Gastroesophageal sphincter (tissue), 4 donors: ENCODE data around the gene ARL5C. TPM values are rescaled to one million over a fixed set of nuclear protein-coding genes. Genes with fewer than 3 reads are reported as not detected.
A peak's percentile ranks its signal among the peaks of the same experiment; 100 is the strongest.

ENCODE experiments used
- ATAC-seq: fragments of 150-250 bp; one replicate; pipeline ENCODE4 v1.9.1; 2016; ENCODE audit warnings: mild to moderate bottlenecking, moderate library complexity
- H3K27ac ChIP-seq, 4 donors: fragments of 200-600 bp; sonication (generic) in 3 of 4; 1 replicate in 3 of 4; 2 replicates in 1 of 4; pipeline ENCODE4 v1.5.1; 2016 to 2019
- H3K27me3 ChIP-seq: fragments of 200-600 bp; sonication (generic); one replicate; pipeline ENCODE4 v1.5.1; 2019
- H3K36me3 ChIP-seq, 2 donors: fragments of 200-600 bp; sonication (generic); one replicate each; pipeline ENCODE4 v1.5.1; 2019; ENCODE audit warnings: control low read depth in 1 of 2
- H3K4me1 ChIP-seq, 3 donors: fragments of 200-600 bp; sonication (generic); 1 replicate in 2 of 3; 2 replicates in 1 of 3; pipeline ENCODE4 v1.5.1; 2016 to 2019; ENCODE audit warnings: control low read depth in 2 of 3
- H3K4me3 ChIP-seq, 2 donors: fragments of 200-600 bp; sonication (generic); one replicate each; pipeline ENCODE4 v1.5.1; 2019; ENCODE audit warnings: mild to moderate bottlenecking in 1 of 2, moderate library complexity in 1 of 2
- H3K9me3 ChIP-seq, 3 donors: fragments of 200-600 bp; sonication (generic); one replicate each; pipeline ENCODE4 v1.5.1; 2017 to 2019; ENCODE audit warnings: control low read depth in 2 of 3
- CTCF ChIP-seq, 4 experiments: fragments of 200-600 bp in 2 of 4; fragments of 450-650 bp in 2 of 4; sonication (generic) in 1 of 4; IDR thresholded peaks; one replicate each; pipeline ENCODE4 v1.5.1; 2017 to 2019; ENCODE audit warnings: antibody characterized with exemption in 4 of 4, mild to moderate bottlenecking in 2 of 4, moderate library complexity in 2 of 4
- EP300 ChIP-seq: sonication (generic); formaldehyde crosslinking; IDR thresholded peaks from one replicate; pipeline ENCODE4 v1.6.1; 2017; ENCODE audit warnings: antibody characterized with exemption, mild to moderate bottlenecking
- POLR2A ChIP-seq, 2 donors: fragments of 450-650 bp; IDR thresholded peaks; one replicate each; pipeline ENCODE4 v1.6.1; 2017; ENCODE audit warnings: antibody characterized with exemption in 2 of 2, mild to moderate bottlenecking in 2 of 2, moderate library complexity in 1 of 2
- POLR2AphosphoS5 ChIP-seq: sonication (generic); formaldehyde crosslinking; IDR thresholded peaks from one replicate; pipeline ENCODE4 v1.6.1; 2017; ENCODE audit warnings: antibody characterized with exemption
- WGBS, 2 donors: methylation state at CpG; one replicate each; pipeline ENCODE4 v1.1.5; 2018; ENCODE audit warnings: low coverage in 1 of 2; 5-methylcytosine and 5-hydroxymethylcytosine counted together
- total RNA-seq, 4 donors: library from RNA; depleted of rRNA; stranded (reverse); fragments of >200 nt; gene quantifications; one replicate each; pipeline ENCODE4 v1.1.0, GENCODE V29; 2016

ARL5C gene
- total RNA-seq, 4 donors from 2014 or later: not detected

- 93 to 94% methylated on average over 3 to 4 of the region's 5 CpGs for WGBS, 2 donors
- no peaks in the 10 kb centered on the region for H3K9me3 ChIP-seq
- no peaks in the 10 kb centered on the region for H3K36me3 ChIP-seq
- TF ChIP-seq EP300 (no peak), CTCF (IDR thresholded peaks at IDR 0.05) (no peak), POLR2A (IDR thresholded peaks at IDR 0.05) (no peak), POLR2AphosphoS5 (no peak)
- peaks cover 0 to 15% (median 4%) of the 10 kb centered on the region in 3 donors for H3K4me1 ChIP-seq
- H3K27me3 ChIP-seq: no peaks in the 10 kb centered on the region
- H3K4me3 ChIP-seq: no peak overlapping the region
- ATAC-seq: peak; percentile 16
- no peak overlapping the region for H3K27ac ChIP-seq
Measured at GRCh38 chr17:39118674-39119419, 47.1 kb downstream of the ARL5C start.

GRCh38 chr17:39116224-39116623 is 49.7 kb downstream of the ARL5C start:
- H3K27me3 ChIP-seq: no peaks in the 10 kb centered on the region
- peaks cover 0 to 16% (median 4%) of the 10 kb centered on the region in 3 donors for H3K4me1 ChIP-seq
- no peaks in the 10 kb centered on the region for H3K9me3 ChIP-seq
- H3K27ac ChIP-seq: no peak overlapping the region
- TF ChIP-seq POLR2AphosphoS5: no peak
- no peak for TF ChIP-seq EP300
- no peak for TF ChIP-seq POLR2A (IDR thresholded peaks at IDR 0.05)
- WGBS, 2 donors: 77 to 100% methylated on average over 2 to 3 of the region's 3 CpGs
- H3K4me3 ChIP-seq: no peak overlapping the region
- no peak for ATAC-seq
- H3K36me3 ChIP-seq: no peaks in the 10 kb centered on the region

GRCh38 chr17:39115135-39115534 is 50.8 kb downstream of the ARL5C start:
- peaks cover 0 to 26% (median 8%) of the 10 kb centered on the region in 3 donors for H3K4me1 ChIP-seq
- no peak for ATAC-seq
- WGBS, 2 donors: no CpG with 5 or more reads among the region's 5 CpGs
- no peaks in the 10 kb centered on the region for H3K9me3 ChIP-seq
- peak overlapping the region in 3 of 4 donors; percentile 49 to 55 (median 54) for H3K27ac ChIP-seq
- H3K36me3 ChIP-seq: no peaks in the 10 kb centered on the region
- no peaks in the 10 kb centered on the region for H3K27me3 ChIP-seq
- TF ChIP-seq CTCF (IDR thresholded peaks at IDR 0.05): no peak
- no peak for TF ChIP-seq EP300
- no peak for TF ChIP-seq POLR2A (IDR thresholded peaks at IDR 0.05)
- no peak for TF ChIP-seq POLR2AphosphoS5
- no peak overlapping the region for H3K4me3 ChIP-seq

- no peak overlapping the region for H3K4me3 ChIP-seq
- 40 to 67% methylated on average over 1 to 2 of the region's 14 CpGs for WGBS, 2 donors
- no peaks in the 10 kb centered on the region for H3K36me3 ChIP-seq
- peaks cover 0 to 29% (median 8%) of the 10 kb centered on the region in 3 donors for H3K4me1 ChIP-seq
- H3K27me3 ChIP-seq: no peaks in the 10 kb centered on the region
- TF ChIP-seq EP300 (no peak), POLR2A (IDR thresholded peaks at IDR 0.05) (no peak), POLR2AphosphoS5 (no peak), CTCF (IDR thresholded peaks at IDR 0.05) (no peak)
- peak overlapping the region in 3 of 4 donors; percentile 49 to 55 (median 54) for H3K27ac ChIP-seq
- peak; percentile 24 for ATAC-seq
- no peaks in the 10 kb centered on the region for H3K9me3 ChIP-seq
Measured at GRCh38 chr17:39114723-39115122, 51.2 kb downstream of the ARL5C start.

- Histone ChIP-seq H3K4me1 (peaks cover 0 to 29% (median 8%) of the 10 kb centered on the region in 3 donors), H3K4me3 (no peak overlapping the region), H3K27ac (no peak overlapping the region), H3K9me3 (no peaks in the 10 kb centered on the region), H3K27me3 (no peaks in the 10 kb centered on the region), H3K36me3 (no peaks in the 10 kb centered on the region)
- no peak for ATAC-seq
- WGBS, 2 donors: 83 to 92% methylated on average over 2 of the region's 2 CpGs
- TF ChIP-seq CTCF (IDR thresholded peaks at IDR 0.05) (no peak), POLR2AphosphoS5 (no peak)
Measured at GRCh38 chr17:39113871-39114270, 52.1 kb downstream of the ARL5C start.
